Activated CD4-positive, alpha-beta T cell treated with anti-CD3 and anti-CD28 coated beads, Interleukin-2, Interleukin-4, amounts not matched to agents 100 ng/mL and 50 ng/mL, durations not matched to agents 16 hours and 8 hours (primary cell): ENCODE measurements around the gene TGFBRAP1.

ENCODE experiments used
- DNase-seq: peaks from one replicate; pipeline ENCODE4 v3.0.0-alpha.2; 2020; ENCODE audit warnings: low spot score

TGFBRAP1 gene

GRCh38 chr2:105329561-105330495 is at the start of gene TGFBRAP1:
TGFBRAP1 (minus strand) TSS chr2:105329735; CDS start chr2:105308301, 21,434 bp downstream.
- no peak for DNase-seq

- no peak for DNase-seq
These were observed 49.4 kb upstream of the TGFBRAP1 start for GRCh38 chr2:105378921-105379383.

GRCh38 chr2:105378276-105378840 is 48.8 kb upstream of the TGFBRAP1 start:
- no peak for DNase-seq

- no peak for DNase-seq
These were observed 48.3 kb upstream of the TGFBRAP1 start for GRCh38 chr2:105377871-105378270.

GRCh38 chr2:105376789-105377240 is 47.3 kb upstream of the TGFBRAP1 start:
- no peak for DNase-seq

- DNase-seq: no peak
These were observed 46.5 kb upstream of the TGFBRAP1 start for GRCh38 chr2:105376010-105376409.

- no peak for DNase-seq
These were observed 45.5 kb upstream of the TGFBRAP1 start for GRCh38 chr2:105375001-105375561.

GRCh38 chr2:105373895-105374401 is 44.4 kb upstream of the TGFBRAP1 start:
- peak; percentile 47 for DNase-seq

- no peak for DNase-seq
These were observed 43.8 kb upstream of the TGFBRAP1 start for GRCh38 chr2:105373344-105373781.

GRCh38 chr2:105371810-105372209 is 42.3 kb upstream of the TGFBRAP1 start:
- DNase-seq: no peak

GRCh38 chr2:105371156-105371555 is 41.6 kb upstream of the TGFBRAP1 start:
- DNase-seq: no peak

- DNase-seq: peak; percentile 89
These were observed 40.5 kb upstream of the TGFBRAP1 start for GRCh38 chr2:105369777-105370690.

- DNase-seq: no peak
These were observed 39.3 kb upstream of the TGFBRAP1 start for GRCh38 chr2:105368759-105369408.

- DNase-seq: no peak
These were observed 35.7 kb upstream of the TGFBRAP1 start for GRCh38 chr2:105365206-105365605.

GRCh38 chr2:105364436-105365139 is 35.1 kb upstream of the TGFBRAP1 start:
- DNase-seq: no peak

- DNase-seq: no peak
These were observed 33.5 kb upstream of the TGFBRAP1 start for GRCh38 chr2:105362862-105363591.

- peak; percentile 9 for DNase-seq
These were observed 31.8 kb upstream of the TGFBRAP1 start for GRCh38 chr2:105361102-105361889.

GRCh38 chr2:105358593-105358992 is 29.1 kb upstream of the TGFBRAP1 start:
- no peak for DNase-seq

GRCh38 chr2:105357122-105357521 is 27.6 kb upstream of the TGFBRAP1 start:
- DNase-seq: no peak
